SK-N-SH (cell line): ENCODE measurements around the gene SIRT1. TPM values are rescaled to one million over a fixed set of nuclear protein-coding genes. Genes with fewer than 3 reads are reported as not detected.

Source experiments
- CTCF ChIA-PET: fragments of 300-600, 350-600 bp; formaldehyde crosslinking; extraction: SDS; loops from one replicate; lab custom pipeline; 2021; lab: Yijun Ruan, JAX
- POLR2A ChIA-PET: fragments of 350-600 bp; sonication (Branson Sonifier 250); formaldehyde crosslinking; extraction: SDS; loops from one replicate; lab custom pipeline; 2020; ENCODE audit warnings: antibody characterized with exemption, inconsistent platforms; lab: Yijun Ruan, JAX
- DNase-seq: peaks from one replicate; pipeline ENCODE4 v3.0.0; 2012
- H2AFZ ChIP-seq: fragments of 200-600 bp; sonication (generic); 2 replicates; pipeline ENCODE4 v1.8.1; 2016; ENCODE audit warnings: antibody characterized with exemption, mild to moderate bottlenecking, low read depth
- H3F3A ChIP-seq: fragments of 200-600 bp; sonication (generic); replicated peaks from 2 replicates; pipeline ENCODE3; 2016; ENCODE audit warnings: antibody characterized with exemption, mild to moderate bottlenecking; ENCODE audit not compliant: insufficient read depth
- H3K27ac ChIP-seq, 2 experiments: fragments of 200-500 bp in 1 of 2; fragments of 200-600 bp in 1 of 2; sonication (Bioruptor generic) in 1 of 2; sonication (generic), shearing (Covaris generic) in 1 of 2; 2 replicates each; pipeline versions ENCODE4 v1.5.1 to v1.6.1; 2014 to 2016; ENCODE audit warnings: low read depth in 2 of 2, inconsistent platforms in 1 of 2, low read length in 1 of 2, mild to moderate bottlenecking in 1 of 2, mixed read lengths in 1 of 2
- H3K27me3 ChIP-seq: fragments of 200-600 bp; sonication (generic), shearing (Covaris generic); 2 replicates; pipeline ENCODE4 v1.6.1; 2016; ENCODE audit warnings: mixed run types; ENCODE audit not compliant: insufficient read depth
- H3K36me3 ChIP-seq, 2 experiments: fragments of 200-500 bp in 1 of 2; fragments of 200-600 bp in 1 of 2; sonication (Bioruptor generic) in 1 of 2; sonication (generic) in 1 of 2; replicated peaks in 1 of 2; 2 replicates each; pipeline versions ENCODE3 to v1.5.1; 2014 to 2016; ENCODE audit warnings: low read length in 1 of 2, mild to moderate bottlenecking in 1 of 2; ENCODE audit not compliant: insufficient read depth in 2 of 2, control insufficient read depth in 1 of 2
- H3K4me1 ChIP-seq, 2 experiments: fragments of 200-500 bp in 1 of 2; fragments of 200-600 bp in 1 of 2; sonication (Bioruptor generic) in 1 of 2; sonication (generic), shearing (Covaris generic) in 1 of 2; 2 replicates each; pipeline versions ENCODE4 v1.5.1 to v1.6.1; 2014 to 2016; ENCODE audit warnings: low read depth in 1 of 2, low read length in 1 of 2, mixed run types in 1 of 2; ENCODE audit not compliant: insufficient read depth in 2 of 2, control insufficient read depth in 1 of 2
- H3K4me2 ChIP-seq: fragments of 200-600 bp; sonication (generic), shearing (Covaris generic); 2 replicates; pipeline ENCODE4 v1.6.1; 2017; ENCODE audit warnings: mixed run types
- H3K4me3 ChIP-seq, 2 experiments: fragments of 200-500 bp in 1 of 2; fragments of 200-600 bp in 1 of 2; sonication (Bioruptor generic) in 1 of 2; sonication (generic), shearing (Covaris generic) in 1 of 2; 2 replicates each; pipeline versions ENCODE4 v1.5.1 to v1.8.1; 2014 to 2016; ENCODE audit warnings: low read depth in 2 of 2, inconsistent platforms in 1 of 2, low read length in 1 of 2, mild to moderate bottlenecking in 1 of 2, mixed read lengths in 1 of 2, moderate library complexity in 1 of 2
- H3K79me2 ChIP-seq: fragments of 200-600 bp; sonication (generic); 2 replicates; pipeline ENCODE4 v1.8.1; 2017; ENCODE audit warnings: mild to moderate bottlenecking; ENCODE audit not compliant: insufficient read depth
- H3K9ac ChIP-seq: fragments of 200-600 bp; sonication (generic); 2 replicates; pipeline ENCODE4 v1.6.1; 2017; ENCODE audit warnings: mixed run types
- H3K9me2 ChIP-seq: fragments of 200-600 bp; sonication (generic); 2 replicates; pipeline ENCODE4 v1.6.1; 2017; ENCODE audit warnings: mixed run types
- H3K9me3 ChIP-seq: fragments of 200-600 bp; sonication (generic); 2 replicates; pipeline ENCODE4 v1.6.1; 2017; ENCODE audit warnings: mixed run types, mild to moderate bottlenecking, moderate library complexity
- H4K20me1 ChIP-seq: fragments of 200-600 bp; sonication (generic); 2 replicates; pipeline ENCODE4 v1.6.1; 2017; ENCODE audit warnings: mild to moderate bottlenecking, mixed run types; ENCODE audit not compliant: insufficient read depth
- CHD2 ChIP-seq: fragments of 150-350 bp; IDR thresholded peaks from 2 replicates; pipeline ENCODE4 v1.6.1; 2018; ENCODE audit warnings: low read length; ENCODE audit not compliant: partially characterized antibody
- ELF1 ChIP-seq: IDR thresholded peaks from 2 replicates; pipeline ENCODE4 v1.4.0; 2012
- EZH2phosphoT487 ChIP-seq: fragments of 200-600 bp; sonication (generic); IDR thresholded peaks from 2 replicates; pipeline ENCODE4 v1.6.1; 2017; ENCODE audit warnings: low read depth, mixed run types, mild to moderate bottlenecking, antibody characterized with exemption, moderate library complexity, borderline replicate concordance
- GATA2 ChIP-seq: sonication (generic); formaldehyde crosslinking; IDR thresholded peaks from 2 replicates; pipeline ENCODE4 v1.5.0; 2020; ENCODE audit warnings: mild to moderate bottlenecking, missing genetic modification reagents
- JUND ChIP-seq: IDR thresholded peaks from 2 replicates; pipeline ENCODE4 v1.4.0; 2012
- MAX ChIP-seq: IDR thresholded peaks from 2 replicates; pipeline ENCODE4 v1.4.0; 2012; ENCODE audit warnings: low read depth
- NRF1 ChIP-seq: IDR thresholded peaks from 2 replicates; pipeline ENCODE4 v1.6.1; 2012; ENCODE audit warnings: low read depth, mild to moderate bottlenecking, low read length
- REST ChIP-seq: IDR thresholded peaks from 2 replicates; pipeline ENCODE4 v1.6.1; 2012; ENCODE audit warnings: mild to moderate bottlenecking, low read depth, low read length, moderate library complexity
- SIN3A ChIP-seq: IDR thresholded peaks from 2 replicates; pipeline ENCODE4 v1.6.1; 2012; ENCODE audit warnings: low read depth, mild to moderate bottlenecking, low read length, moderate library complexity, borderline replicate concordance
- TAF1 ChIP-seq: IDR thresholded peaks from 2 replicates; pipeline ENCODE4 v1.6.1; 2012; ENCODE audit warnings: low read depth, mild to moderate bottlenecking, low read length, moderate library complexity, borderline replicate concordance
- TCF12 ChIP-seq: IDR thresholded peaks from 2 replicates; pipeline ENCODE4 v1.4.0; 2012
- ZBTB33 ChIP-seq: IDR thresholded peaks from 2 replicates; pipeline ENCODE4 v1.4.0; 2012; ENCODE audit warnings: low read depth, borderline replicate concordance
- WGBS: methylation state at CpG from one replicate; pipeline ENCODE4 v1.1.6; 2017; ENCODE audit warnings: low lambda C conversion rate; 5-methylcytosine and 5-hydroxymethylcytosine counted together
- polyA plus RNA-seq, 3 experiments: library from polyadenylated mRNA; depleted of rRNA; stranded (reverse); fragments of >200 nt; gene quantifications; 2 replicates each; pipeline ENCODE4 v1.2.3, GENCODE V29; 2012
- TF ChIP-seq, protein P1 (sequence below): IDR thresholded peaks from 2 replicates; pipeline ENCODE4 v1.4.0; 2012; ENCODE audit warnings: low read depth, borderline replicate concordance

SIRT1 gene
- polyA plus RNA-seq, 1 of the 3 experiments (the other 2 are of a cell fraction): 6.0 TPM

GRCh38 chr10:67936416-67936815, 52.0 kb downstream of the SIRT1 start:
- CTCF ChIA-PET: no interaction called here
- Histone ChIP-seq H3K4me3 (no peak overlapping the region), H3K4me2 (no peak overlapping the region), H3K27ac (peak overlapping the region in 1 of 2 experiments; percentile 43; a peak in 2 of 4 replicates), H3K27me3 (no peaks in the 10 kb centered on the region), H3K36me3 (peaks cover 53 to 72% of the 10 kb centered on the region in 2 experiments), H2AFZ (no peak overlapping the region), H3K4me1 (0 out of 4 replicates have a peak, but pooled peaks cover 0 to 10% of the 10 kb centered on the region in 2 experiments), H3K9ac (no peak overlapping the region), H4K20me1 (no peaks in the 10 kb centered on the region), H3K79me2 (no peaks in the 10 kb centered on the region), H3F3A (peaks cover 4% of the 10 kb centered on the region), H3K9me3 (no peaks in the 10 kb centered on the region), H3K9me2 (no peaks in the 10 kb centered on the region)
- POLR2A ChIA-PET: no interaction called here
- 87% methylated on average over 1 of the region's 1 CpG for WGBS
- no peak for DNase-seq
- no peak for TF ChIP-seq SIN3A
- no peak for TF ChIP-seq EZH2phosphoT487
- TF ChIP-seq REST: no peak
- no peak for TF ChIP-seq MAX
- no peak for TF ChIP-seq JUND
- TF ChIP-seq ZBTB33: no peak
- no peak for TF ChIP-seq NRF1
- TF ChIP-seq CHD2: no peak
- no peak for TF ChIP-seq GATA2 (CRISPR knock-in tag)
- TF ChIP-seq TCF12: no peak
- no peak for TF ChIP-seq TAF1
- no peak for TF ChIP-seq ELF1
- TF ChIP-seq, protein P1, sequence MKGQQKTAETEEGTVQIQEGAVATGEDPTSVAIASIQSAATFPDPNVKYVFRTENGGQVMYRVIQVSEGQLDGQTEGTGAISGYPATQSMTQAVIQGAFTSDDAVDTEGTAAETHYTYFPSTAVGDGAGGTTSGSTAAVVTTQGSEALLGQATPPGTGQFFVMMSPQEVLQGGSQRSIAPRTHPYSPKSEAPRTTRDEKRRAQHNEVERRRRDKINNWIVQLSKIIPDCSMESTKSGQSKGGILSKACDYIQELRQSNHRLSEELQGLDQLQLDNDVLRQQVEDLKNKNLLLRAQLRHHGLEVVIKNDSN: no peak
